ENCODE results near the gene PELO. TPM values are rescaled to one million over a fixed set of nuclear protein-coding genes. Genes with fewer than 3 reads are reported as not detected.
"Not testable (repeated sequence)": the region's sequence is repeated elsewhere in the genome, so short reads cannot be mapped to it uniquely, and the experiment has no call there.

The PELO gene
- polyA plus RNA-seq, 3 donors, result 30.5 to 31.0 (median 30.7) TPM

- DNase-seq (ENCODE audit: low read depth in 3 of 3, low spot score in 2 of 3), result peak in 1 of 3 donors; percentile 62
Observed at GRCh38 chr5:52799358-52799982, 11.8 kb downstream of the PELO start.

- peak in 2 of 3 donors; percentile 88 to 89 for DNase-seq (ENCODE audit: low read depth in 3 of 3, low spot score in 2 of 3)
Observed at GRCh38 chr5:52799983-52800393, 12.3 kb downstream of the PELO start.

- no peak for DNase-seq (ENCODE audit: low read depth in 3 of 3, low spot score in 2 of 3)
Observed at GRCh38 chr5:52800394-52801213, 12.9 kb downstream of the PELO start.

- no peak for DNase-seq (ENCODE audit: low read depth in 3 of 3, low spot score in 2 of 3)
Observed at GRCh38 chr5:52801329-52801728, 13.6 kb downstream of the PELO start.

GRCh38 chr5:52802272-52802973 lies 14.7 kb downstream of the PELO start:
- no peak for DNase-seq (ENCODE audit: low read depth in 3 of 3, low spot score in 2 of 3)

GRCh38 chr5:52802974-52803336 lies 15.2 kb downstream of the PELO start:
- DNase-seq (ENCODE audit: low read depth in 3 of 3, low spot score in 2 of 3), result no peak

- DNase-seq (ENCODE audit: low read depth in 3 of 3, low spot score in 2 of 3), result no peak
Observed at GRCh38 chr5:52804387-52804791, 16.7 kb downstream of the PELO start.

GRCh38 chr5:52804981-52805380 lies 17.3 kb downstream of the PELO start:
- no peak for DNase-seq (ENCODE audit: low read depth in 3 of 3, low spot score in 2 of 3)

GRCh38 chr5:52805615-52806014 lies 17.9 kb downstream of the PELO start:
- no peak for DNase-seq (ENCODE audit: low read depth in 3 of 3, low spot score in 2 of 3)

- DNase-seq (ENCODE audit: low read depth in 3 of 3, low spot score in 2 of 3), result no peak
Observed at GRCh38 chr5:52807037-52807436, 19.3 kb downstream of the PELO start.

- DNase-seq (ENCODE audit: low read depth in 3 of 3, low spot score in 2 of 3), result no peak
Observed at GRCh38 chr5:52807723-52808122, 20.0 kb downstream of the PELO start.

- no peak for DNase-seq (ENCODE audit: low read depth in 3 of 3, low spot score in 2 of 3)
Observed at GRCh38 chr5:52808316-52808901, 20.7 kb downstream of the PELO start.

GRCh38 chr5:52809884-52810283 lies 22.2 kb downstream of the PELO start:
- no peak for DNase-seq (ENCODE audit: low read depth in 3 of 3, low spot score in 2 of 3)

GRCh38 chr5:52810426-52810825 lies 22.7 kb downstream of the PELO start:
- DNase-seq (ENCODE audit: low read depth in 3 of 3, low spot score in 2 of 3), result no peak

- no peak for DNase-seq (ENCODE audit: low read depth in 3 of 3, low spot score in 2 of 3)
Observed at GRCh38 chr5:52811067-52811749, 23.5 kb downstream of the PELO start.

GRCh38 chr5:52814352-52815148 lies 26.8 kb downstream of the PELO start:
- DNase-seq (ENCODE audit: low read depth in 3 of 3, low spot score in 2 of 3), result no peak

- no peak for DNase-seq (ENCODE audit: low read depth in 3 of 3, low spot score in 2 of 3)
Observed at GRCh38 chr5:52817818-52818217, 30.1 kb downstream of the PELO start.

GRCh38 chr5:52818360-52818759 lies 30.6 kb downstream of the PELO start:
- DNase-seq (ENCODE audit: low read depth in 3 of 3, low spot score in 2 of 3), result no peak

GRCh38 chr5:52818807-52819206 lies 31.1 kb downstream of the PELO start:
- DNase-seq (ENCODE audit: low read depth in 3 of 3, low spot score in 2 of 3), result not testable (repeated sequence)

GRCh38 chr5:52821901-52822300 lies 34.2 kb downstream of the PELO start:
- no peak for DNase-seq (ENCODE audit: low read depth in 3 of 3, low spot score in 2 of 3)
